ENCODE measurements around the gene MSX2.

The MSX2 gene

GRCh38 chr5:174724484-174725260, at the start of gene MSX2:
MSX2 (plus strand) TSS chr5:174724582; CDS start chr5:174724660, 78 bp downstream.
- no peak within 1 kb of the TSS for H3K4me2 ChIP-seq (ENCODE audit: low read length)
- no peaks in the 10 kb centered on the region for H3K4me1 ChIP-seq (ENCODE audit: insufficient read depth, low read length, severe bottlenecking)
- H2AFZ ChIP-seq (ENCODE audit: low read length): no peak within 1 kb of the TSS
- H3K9ac ChIP-seq (ENCODE audit: low read length): no peak within 1 kb of the TSS
- H3K79me2 ChIP-seq (ENCODE audit: insufficient read depth, low read length): no peaks in the 10 kb centered on the region
- H3F3A ChIP-seq (ENCODE audit: insufficient read depth, low read length): no peaks in the 10 kb centered on the region
- H3K36me3 ChIP-seq (ENCODE audit: insufficient read depth, low read length): no peaks in the 10 kb centered on the region
- H3K4me3 ChIP-seq (ENCODE audit: low read depth, low read length, poor library complexity, severe bottlenecking): no peak within 1 kb of the TSS
- no peaks in the 10 kb centered on the region for H3K9me3 ChIP-seq (ENCODE audit: low read length)
- TF ChIP-seq EZH2 (IDR thresholded peaks at IDR 0.05; ENCODE audit: borderline replicate concordance, low read length): no peak
- TF ChIP-seq, protein P1, sequence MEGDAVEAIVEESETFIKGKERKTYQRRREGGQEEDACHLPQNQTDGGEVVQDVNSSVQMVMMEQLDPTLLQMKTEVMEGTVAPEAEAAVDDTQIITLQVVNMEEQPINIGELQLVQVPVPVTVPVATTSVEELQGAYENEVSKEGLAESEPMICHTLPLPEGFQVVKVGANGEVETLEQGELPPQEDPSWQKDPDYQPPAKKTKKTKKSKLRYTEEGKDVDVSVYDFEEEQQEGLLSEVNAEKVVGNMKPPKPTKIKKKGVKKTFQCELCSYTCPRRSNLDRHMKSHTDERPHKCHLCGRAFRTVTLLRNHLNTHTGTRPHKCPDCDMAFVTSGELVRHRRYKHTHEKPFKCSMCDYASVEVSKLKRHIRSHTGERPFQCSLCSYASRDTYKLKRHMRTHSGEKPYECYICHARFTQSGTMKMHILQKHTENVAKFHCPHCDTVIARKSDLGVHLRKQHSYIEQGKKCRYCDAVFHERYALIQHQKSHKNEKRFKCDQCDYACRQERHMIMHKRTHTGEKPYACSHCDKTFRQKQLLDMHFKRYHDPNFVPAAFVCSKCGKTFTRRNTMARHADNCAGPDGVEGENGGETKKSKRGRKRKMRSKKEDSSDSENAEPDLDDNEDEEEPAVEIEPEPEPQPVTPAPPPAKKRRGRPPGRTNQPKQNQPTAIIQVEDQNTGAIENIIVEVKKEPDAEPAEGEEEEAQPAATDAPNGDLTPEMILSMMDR (IDR thresholded peaks at IDR 0.05; ENCODE audit: low read length): no peak
- H4K20me1 ChIP-seq (ENCODE audit: insufficient read depth, low read length): no peaks in the 10 kb centered on the region
- no peaks in the 10 kb centered on the region for H3K27me3 ChIP-seq (ENCODE audit: insufficient read depth, low read length)
- no peaks in the 10 kb centered on the region for H3K9me2 ChIP-seq (ENCODE audit: low read depth, low read length)
- no peak within 1 kb of the TSS for H3K27ac ChIP-seq (ENCODE audit: low read depth, low read length, poor library complexity, severe bottlenecking)

DNA sequence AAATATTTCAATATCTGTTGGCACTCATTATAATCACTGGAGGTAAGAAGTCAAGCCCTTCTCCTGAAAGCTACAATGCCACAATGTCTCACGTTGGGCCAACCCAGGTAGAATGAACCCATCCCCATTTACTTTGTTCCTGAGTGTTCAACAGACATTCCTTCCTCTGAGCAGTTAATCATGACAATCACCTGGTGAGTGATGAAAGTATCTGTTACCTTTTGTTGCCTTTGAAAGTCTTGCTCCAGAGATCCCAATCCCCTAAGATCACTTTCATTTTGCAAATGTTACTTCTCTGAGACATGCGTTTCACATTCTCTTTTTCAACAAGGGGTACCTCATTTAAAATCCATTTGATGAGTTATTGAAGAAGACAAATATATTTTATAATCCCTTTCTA, 49.3 kb upstream of the MSX2 start:
- H4K20me1 ChIP-seq (ENCODE audit: insufficient read depth, low read length): no peaks in the 10 kb centered on the region
- no peak overlapping the region for H3K9ac ChIP-seq (ENCODE audit: low read length)
- no peaks in the 10 kb centered on the region for H3K27me3 ChIP-seq (ENCODE audit: insufficient read depth, low read length)
- no peaks in the 10 kb centered on the region for H3K36me3 ChIP-seq (ENCODE audit: insufficient read depth, low read length)
- H3K9me3 ChIP-seq (ENCODE audit: low read length): no peaks in the 10 kb centered on the region
- no peak overlapping the region for H3K27ac ChIP-seq (ENCODE audit: low read depth, low read length, poor library complexity, severe bottlenecking)
- no peak overlapping the region for H2AFZ ChIP-seq (ENCODE audit: low read length)
- no peaks in the 10 kb centered on the region for H3K79me2 ChIP-seq (ENCODE audit: insufficient read depth, low read length)
- no peaks in the 10 kb centered on the region for H3F3A ChIP-seq (ENCODE audit: insufficient read depth, low read length)
- no peak overlapping the region for H3K4me2 ChIP-seq (ENCODE audit: low read length)
- no peaks in the 10 kb centered on the region for H3K4me1 ChIP-seq (ENCODE audit: insufficient read depth, low read length, severe bottlenecking)
- TF ChIP-seq EZH2 (IDR thresholded peaks at IDR 0.05; ENCODE audit: borderline replicate concordance, low read length): no peak
- TF ChIP-seq, protein P1 (IDR thresholded peaks at IDR 0.05; ENCODE audit: low read length): no peak
- no peak overlapping the region for H3K4me3 ChIP-seq (ENCODE audit: low read depth, low read length, poor library complexity, severe bottlenecking)
- H3K9me2 ChIP-seq (ENCODE audit: low read depth, low read length): no peaks in the 10 kb centered on the region

DNA sequence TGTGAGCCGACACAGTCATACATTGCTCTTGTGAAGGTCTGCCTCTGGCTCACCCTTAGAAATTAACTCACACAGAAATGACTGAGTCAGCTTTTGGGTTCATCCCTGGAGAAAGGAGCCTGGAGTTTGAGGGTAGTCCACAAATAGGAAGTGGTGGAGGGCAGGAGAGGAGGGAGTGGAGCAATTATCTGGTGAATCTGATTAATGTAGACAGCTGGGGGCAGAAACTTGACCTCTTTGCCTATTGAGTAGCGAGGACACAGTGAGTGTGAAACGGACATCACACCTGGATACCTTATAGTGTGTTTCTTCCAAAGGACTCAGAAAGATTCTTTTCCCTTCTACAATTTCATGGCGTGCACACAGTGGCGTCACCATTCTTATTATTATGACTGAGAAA, 48.5 kb upstream of the MSX2 start:
- Histone ChIP-seq H4K20me1 (ENCODE audit: insufficient read depth, low read length) (no peaks in the 10 kb centered on the region), H3K36me3 (ENCODE audit: insufficient read depth, low read length) (no peaks in the 10 kb centered on the region), H3K9ac (ENCODE audit: low read length) (no peak overlapping the region), H2AFZ (ENCODE audit: low read length) (no peak overlapping the region), H3K27ac (ENCODE audit: low read depth, low read length, poor library complexity, severe bottlenecking) (no peak overlapping the region), H3K4me2 (ENCODE audit: low read length) (no peak overlapping the region), H3K79me2 (ENCODE audit: insufficient read depth, low read length) (no peaks in the 10 kb centered on the region), H3K9me3 (ENCODE audit: low read length) (no peaks in the 10 kb centered on the region), H3K27me3 (ENCODE audit: insufficient read depth, low read length) (no peaks in the 10 kb centered on the region), H3K9me2 (ENCODE audit: low read depth, low read length) (no peaks in the 10 kb centered on the region), H3K4me3 (ENCODE audit: low read depth, low read length, poor library complexity, severe bottlenecking) (no peak overlapping the region), H3K4me1 (ENCODE audit: insufficient read depth, low read length, severe bottlenecking) (no peaks in the 10 kb centered on the region), H3F3A (ENCODE audit: insufficient read depth, low read length) (no peaks in the 10 kb centered on the region)
- no peak for TF ChIP-seq EZH2 (IDR thresholded peaks at IDR 0.05; ENCODE audit: borderline replicate concordance, low read length)
- TF ChIP-seq, protein P1 (IDR thresholded peaks at IDR 0.05; ENCODE audit: low read length): no peak

All from OCI-LY1 (cell line).